OCI-LY1 (cell line): Measurements from ENCODE around the gene NSF.

ENCODE experiments used
- H2AFZ ChIP-seq: fragments of 200-600 bp; sonication (generic), shearing (Covaris generic); 2 replicates; pipeline ENCODE4 v1.6.0; 2014; ENCODE audit warnings: antibody characterized with exemption, mild to moderate bottlenecking, low read length
- H3F3A ChIP-seq: fragments of 200-600 bp; sonication (generic), shearing (Covaris generic); 2 replicates; pipeline ENCODE4 v1.6.0; 2014; ENCODE audit warnings: mild to moderate bottlenecking, antibody characterized with exemption, low read length, moderate library complexity; ENCODE audit not compliant: insufficient read depth
- H3K27ac ChIP-seq: fragments of 200-600 bp; sonication (generic); 2 replicates; pipeline ENCODE4 v1.5.1; 2014; ENCODE audit warnings: low read length, mixed run types, mild to moderate bottlenecking, low read depth; ENCODE audit not compliant: poor library complexity, severe bottlenecking
- H3K27me3 ChIP-seq: fragments of 200-600 bp; sonication (generic); 2 replicates; pipeline ENCODE4 v1.6.0; 2014; ENCODE audit warnings: antibody characterized with exemption, mild to moderate bottlenecking, low read length, moderate library complexity; ENCODE audit not compliant: insufficient read depth
- H3K36me3 ChIP-seq: fragments of 200-600 bp; sonication (generic); 2 replicates; pipeline ENCODE4 v1.6.1; 2014; ENCODE audit warnings: mild to moderate bottlenecking, antibody characterized with exemption, low read length, moderate library complexity, mixed read lengths; ENCODE audit not compliant: insufficient read depth
- H3K4me1 ChIP-seq: fragments of 200-600 bp; sonication (generic); 2 replicates; pipeline ENCODE4 v1.5.1; 2014; ENCODE audit warnings: mild to moderate bottlenecking, low read length, moderate library complexity; ENCODE audit not compliant: insufficient read depth, severe bottlenecking
- H3K4me2 ChIP-seq: fragments of 200-600 bp; sonication (generic), shearing (Covaris generic); 2 replicates; pipeline ENCODE4 v1.6.1; 2014; ENCODE audit warnings: low read length
- H3K4me3 ChIP-seq: fragments of 200-600 bp; sonication (generic); 2 replicates; pipeline ENCODE4 v1.5.1; 2014; ENCODE audit warnings: low read length, low read depth, mild to moderate bottlenecking, mixed read lengths; ENCODE audit not compliant: poor library complexity, severe bottlenecking
- H3K79me2 ChIP-seq: fragments of 200-600 bp; shearing (Covaris generic); 2 replicates; pipeline ENCODE4 v1.6.1; 2016; ENCODE audit warnings: mixed run types, low read length, mixed read lengths; ENCODE audit not compliant: insufficient read depth
- H3K9ac ChIP-seq: fragments of 200-600 bp; sonication (generic), shearing (Covaris generic); 2 replicates; pipeline ENCODE4 v1.6.1; 2014; ENCODE audit warnings: mild to moderate bottlenecking, low read length, mixed read lengths
- H3K9me2 ChIP-seq: fragments of 200-600 bp; sonication (generic), shearing (Covaris generic); 2 replicates; pipeline ENCODE4 v1.6.1; 2014; ENCODE audit warnings: low read depth, mild to moderate bottlenecking, low read length, mixed read lengths
- H3K9me3 ChIP-seq: fragments of 200-600 bp; shearing (Covaris generic); 2 replicates; pipeline ENCODE4 v1.6.1; 2014; ENCODE audit warnings: low read length, mixed read lengths
- H4K20me1 ChIP-seq: fragments of 200-600 bp; sonication (generic), shearing (Covaris generic); 2 replicates; pipeline ENCODE4 v1.6.0; 2016; ENCODE audit warnings: mild to moderate bottlenecking, low read length; ENCODE audit not compliant: insufficient read depth
- EZH2 ChIP-seq: fragments of 200-600 bp; sonication (generic), shearing (Covaris generic); IDR thresholded peaks from 2 replicates; pipeline ENCODE4 v1.8.0; 2017; ENCODE audit warnings: borderline replicate concordance, mixed run types, mild to moderate bottlenecking, antibody characterized with exemption, low read length, moderate library complexity, mixed read lengths
- TF ChIP-seq, protein P1 (sequence below): fragments of 200-600 bp; sonication (generic), shearing (Covaris generic); IDR thresholded peaks from 2 replicates; pipeline ENCODE4 v1.5.1; 2017; ENCODE audit warnings: mild to moderate bottlenecking, antibody characterized with exemption, low read length, moderate library complexity, mixed read lengths

Gene NSF

DNA sequence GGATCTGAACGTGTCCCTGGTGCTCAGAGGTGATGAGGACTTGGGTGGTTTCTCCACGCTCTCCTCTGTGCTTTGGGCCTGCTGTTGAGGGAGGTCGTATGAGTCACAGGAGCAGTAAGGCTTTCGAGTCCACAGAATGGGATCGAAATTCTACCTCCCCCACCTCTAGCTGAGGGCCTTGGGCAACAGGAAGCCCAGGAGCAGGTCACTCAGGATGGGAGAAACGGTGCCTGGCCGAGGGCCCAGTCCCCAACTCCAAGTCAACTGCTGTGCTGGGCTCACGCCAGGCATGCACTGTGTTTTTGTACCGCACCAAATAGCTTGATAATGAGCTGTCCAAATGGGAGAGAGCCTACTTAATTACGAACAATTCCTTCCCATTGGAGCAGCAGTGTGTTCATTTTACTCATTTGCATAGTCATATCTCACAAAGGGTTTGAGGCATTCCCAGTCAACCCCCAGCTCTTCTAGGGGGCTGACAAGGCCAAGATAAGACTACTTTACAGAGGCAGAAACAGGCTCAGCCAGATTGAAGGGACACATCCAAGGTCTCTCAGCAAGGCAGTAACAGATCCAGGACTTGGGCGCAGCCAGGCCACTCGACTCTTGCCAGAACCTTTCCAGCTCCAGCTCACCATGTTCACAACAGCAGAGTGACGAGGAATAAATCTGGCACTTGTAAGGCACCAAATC is 174.4 kb downstream of the NSF start:
- Histone ChIP-seq H3K27ac (peak overlapping the region; percentile 12), H3F3A (no peaks in the 10 kb centered on the region), H3K9me3 (no peaks in the 10 kb centered on the region), H3K9ac (no peak overlapping the region), H3K4me3 (no peak overlapping the region), H4K20me1 (no peaks in the 10 kb centered on the region), H2AFZ (no peak overlapping the region), H3K36me3 (peaks cover 36% of the 10 kb centered on the region; the same call in 1 of the 2 replicates), H3K4me2 (no peak overlapping the region), H3K27me3 (no peaks in the 10 kb centered on the region), H3K4me1 (peaks cover 36% of the 10 kb centered on the region), H3K79me2 (no peaks in the 10 kb centered on the region), H3K9me2 (no peaks in the 10 kb centered on the region)
- TF ChIP-seq EZH2, result no peak
- TF ChIP-seq, protein P1, sequence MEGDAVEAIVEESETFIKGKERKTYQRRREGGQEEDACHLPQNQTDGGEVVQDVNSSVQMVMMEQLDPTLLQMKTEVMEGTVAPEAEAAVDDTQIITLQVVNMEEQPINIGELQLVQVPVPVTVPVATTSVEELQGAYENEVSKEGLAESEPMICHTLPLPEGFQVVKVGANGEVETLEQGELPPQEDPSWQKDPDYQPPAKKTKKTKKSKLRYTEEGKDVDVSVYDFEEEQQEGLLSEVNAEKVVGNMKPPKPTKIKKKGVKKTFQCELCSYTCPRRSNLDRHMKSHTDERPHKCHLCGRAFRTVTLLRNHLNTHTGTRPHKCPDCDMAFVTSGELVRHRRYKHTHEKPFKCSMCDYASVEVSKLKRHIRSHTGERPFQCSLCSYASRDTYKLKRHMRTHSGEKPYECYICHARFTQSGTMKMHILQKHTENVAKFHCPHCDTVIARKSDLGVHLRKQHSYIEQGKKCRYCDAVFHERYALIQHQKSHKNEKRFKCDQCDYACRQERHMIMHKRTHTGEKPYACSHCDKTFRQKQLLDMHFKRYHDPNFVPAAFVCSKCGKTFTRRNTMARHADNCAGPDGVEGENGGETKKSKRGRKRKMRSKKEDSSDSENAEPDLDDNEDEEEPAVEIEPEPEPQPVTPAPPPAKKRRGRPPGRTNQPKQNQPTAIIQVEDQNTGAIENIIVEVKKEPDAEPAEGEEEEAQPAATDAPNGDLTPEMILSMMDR, result no peak

DNA sequence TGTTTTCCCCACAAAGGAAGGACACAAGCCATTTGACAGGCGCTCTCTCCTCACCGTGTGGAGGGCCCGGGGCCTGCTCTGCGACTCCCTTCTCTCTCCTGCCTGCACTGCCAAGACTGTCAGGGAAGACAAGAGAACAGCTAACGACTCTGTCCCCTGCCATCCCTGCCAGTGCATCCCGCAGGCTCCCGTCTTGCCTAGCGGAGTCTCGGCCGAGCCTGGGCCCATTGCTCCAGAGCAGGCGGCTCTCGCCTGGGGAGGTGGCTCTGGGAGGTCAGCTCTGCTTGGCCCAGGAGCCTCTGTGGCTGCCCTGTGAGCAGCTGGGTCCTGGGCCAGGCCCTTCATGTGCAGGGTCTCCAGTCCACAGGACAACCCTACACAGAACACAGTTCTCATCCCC is 175.0 kb downstream of the NSF start:
- Histone ChIP-seq H4K20me1 (no peaks in the 10 kb centered on the region), H3K4me2 (no peak overlapping the region), H3K4me3 (no peak overlapping the region), H3F3A (no peaks in the 10 kb centered on the region), H3K4me1 (peaks cover 40% of the 10 kb centered on the region), H3K79me2 (no peaks in the 10 kb centered on the region), H3K9me2 (no peaks in the 10 kb centered on the region), H3K9me3 (no peaks in the 10 kb centered on the region), H3K9ac (no peak overlapping the region), H3K27ac (peak overlapping the region; percentile 12), H2AFZ (no peak overlapping the region), H3K27me3 (no peaks in the 10 kb centered on the region), H3K36me3 (peaks cover 32% of the 10 kb centered on the region; the same call in 1 of the 2 replicates)
- no peak for TF ChIP-seq EZH2
- TF ChIP-seq, protein P1, result no peak

- peak overlapping the region; percentile 36 for H3K27ac ChIP-seq
- H4K20me1 ChIP-seq, result no peaks in the 10 kb centered on the region
- peaks cover 31% of the 10 kb centered on the region; the same call in 1 of the 2 replicates for H3K36me3 ChIP-seq
- no peaks in the 10 kb centered on the region for H3F3A ChIP-seq
- H3K27me3 ChIP-seq, result no peaks in the 10 kb centered on the region
- H2AFZ ChIP-seq, result no peak overlapping the region
- H3K4me1 ChIP-seq, result peaks cover 41% of the 10 kb centered on the region
- peak overlapping the region; percentile 13 for H3K4me3 ChIP-seq
- peak overlapping the region; percentile 25; the same call in 1 of the 2 replicates for H3K4me2 ChIP-seq
- H3K9me3 ChIP-seq, result no peaks in the 10 kb centered on the region
- no peaks in the 10 kb centered on the region for H3K79me2 ChIP-seq
- H3K9me2 ChIP-seq, result no peaks in the 10 kb centered on the region
- H3K9ac ChIP-seq, result no peak overlapping the region; the same call in 1 of the 2 replicates
- TF ChIP-seq, protein P1, result no peak
- no peak for TF ChIP-seq EZH2
These were observed 176.3 kb downstream of the NSF start for GRCh38 chr17:46766493-46767491.
